Keratinocyte (primary cell): ENCODE results near the gene ZNF804A. TPM values are rescaled to one million over a fixed set of nuclear protein-coding genes. Genes with fewer than 3 reads are reported as not detected.
"Not testable (repeated sequence)": the region's sequence is repeated elsewhere in the genome, so short reads cannot be mapped to it uniquely, and the experiment has no call there.

Source experiments
- DNase-seq: peaks from one replicate; pipeline ENCODE4 v3.0.0-alpha.2; 2011; ENCODE audit warnings: low read depth, missing footprints, low spot score
- FAIRE-seq: peaks from 2 replicates; lab custom pipeline; 2011; peaks lifted over from hg19 to GRCh38; lab: Jason Lieb, UNC
- H2AFZ ChIP-seq: 2 replicates; pipeline ENCODE4 v1.6.0; 2012; ENCODE audit warnings: low read length, control low read depth, inconsistent platforms; ENCODE audit not compliant: control insufficient read depth
- H3K27ac ChIP-seq: 2 replicates; pipeline ENCODE4 v1.5.1; 2011; ENCODE audit warnings: low read length; ENCODE audit not compliant: control insufficient read depth, insufficient read depth
- H3K27me3 ChIP-seq: 3 replicates; pipeline ENCODE4 v1.6.0; 2011; ENCODE audit warnings: low read length; ENCODE audit not compliant: control insufficient read depth, insufficient read depth; ENCODE audit errors: extremely low read depth
- H3K36me3 ChIP-seq, 2 experiments: 2 replicates in 1 of 2; 3 replicates in 1 of 2; pipeline ENCODE4 v1.5.1; 2011; ENCODE audit warnings: low read length in 2 of 2, mild to moderate bottlenecking in 1 of 2; ENCODE audit not compliant: control insufficient read depth in 2 of 2, insufficient read depth in 2 of 2; ENCODE audit errors: extremely low read depth in 1 of 2
- H3K4me1 ChIP-seq: 3 replicates; pipeline ENCODE4 v1.5.1; 2011; ENCODE audit warnings: low read length; ENCODE audit not compliant: control insufficient read depth, insufficient read depth; ENCODE audit errors: extremely low read depth
- H3K4me2 ChIP-seq: 3 replicates; pipeline ENCODE4 v1.6.0; 2011; ENCODE audit warnings: low read depth, low read length; ENCODE audit not compliant: control insufficient read depth, insufficient read depth; ENCODE audit errors: extremely low read depth
- H3K4me3 ChIP-seq, 3 experiments: fragments of 200-600 bp in 1 of 3; sonication (generic) in 1 of 3; 2 replicates in 2 of 3; 3 replicates in 1 of 3; pipeline ENCODE4 v1.5.1; 2011 to 2016; ENCODE audit warnings: low read length in 3 of 3, mild to moderate bottlenecking in 3 of 3, control low read depth in 2 of 3, inconsistent platforms in 1 of 3, low read depth in 1 of 3, mixed read lengths in 1 of 3, mixed run types in 1 of 3, moderate library complexity in 1 of 3; ENCODE audit not compliant: control insufficient read depth in 2 of 3, insufficient read depth in 2 of 3; ENCODE audit errors: extremely low read depth in 1 of 3
- H3K79me2 ChIP-seq: 2 replicates; pipeline ENCODE4 v1.6.0; 2012; ENCODE audit warnings: low read length; ENCODE audit not compliant: control insufficient read depth, insufficient read depth
- H3K9ac ChIP-seq: 3 replicates; pipeline ENCODE4 v1.6.0; 2011; ENCODE audit warnings: low read length; ENCODE audit not compliant: control insufficient read depth, insufficient read depth; ENCODE audit errors: extremely low read depth
- H3K9me1 ChIP-seq: 3 replicates; pipeline ENCODE4 v1.6.0; 2011; ENCODE audit warnings: low read length; ENCODE audit not compliant: control insufficient read depth, insufficient read depth; ENCODE audit errors: extremely low read depth
- H3K9me3 ChIP-seq: 2 replicates; pipeline ENCODE4 v1.5.1; 2012; ENCODE audit warnings: low read depth, low read length; ENCODE audit not compliant: control insufficient read depth
- H4K20me1 ChIP-seq: 3 replicates; pipeline ENCODE4 v1.6.0; 2011; ENCODE audit warnings: low read length; ENCODE audit not compliant: control insufficient read depth, insufficient read depth; ENCODE audit errors: extremely low read depth
- EZH2 ChIP-seq: IDR thresholded peaks from one replicate; pipeline ENCODE4 v1.6.1; 2012; ENCODE audit warnings: inconsistent platforms, mild to moderate bottlenecking, low read length, moderate library complexity
- dilution Hi-C: fragments of 300-500 bp; cut with MboI; formaldehyde crosslinking; loops from one replicate; pipeline ENCODE4 v1.7.0; 2020; ENCODE audit warnings: low sequenced_read_pairs; ENCODE audit not compliant: extremely low pct_ligation_motif_present
- polyA plus RNA-seq, 5 experiments: library from polyadenylated mRNA; depleted of rRNA in 3 of 5; stranded (reverse) in 3 of 5; stranded (forward) in 1 of 5; unstranded in 1 of 5; fragments of >200 nt; gene quantifications; 1 replicate in 1 of 5; 2 replicates in 3 of 5; 3 replicates in 1 of 5; pipeline versions ENCODE4 v1.2.1 to v1.2.3, GENCODE V29; 2011 to 2012; ENCODE audit warnings: missing spikeins in 2 of 5, low read depth in 1 of 5, low replicate concordance in 1 of 5
- TF ChIP-seq, protein P1 (sequence below), 3 experiments: IDR thresholded peaks in 1 of 3; conservative IDR thresholded peaks in 1 of 3; optimal IDR thresholded peaks in 1 of 3; 2 replicates in 2 of 3; 3 replicates in 1 of 3; pipeline versions ENCODE3 to v1.5.1; 2011; ENCODE audit warnings: low read length in 3 of 3, mild to moderate bottlenecking in 3 of 3, moderate library complexity in 2 of 3, control low read depth in 1 of 3, inconsistent platforms in 1 of 3; ENCODE audit not compliant: insufficient read depth in 2 of 3; ENCODE audit errors: extremely low read depth in 1 of 3

Gene ZNF804A
- polyA plus RNA-seq, 1 donor (not counting 4 experiments of a cell fraction or from before 2014, with no cell fraction given), result 0.08 TPM

GRCh38 chr2:184756161-184756560 lies 157.8 kb downstream of the ZNF804A start:
- no peaks in the 10 kb centered on the region for H3K9me1 ChIP-seq

DNA sequence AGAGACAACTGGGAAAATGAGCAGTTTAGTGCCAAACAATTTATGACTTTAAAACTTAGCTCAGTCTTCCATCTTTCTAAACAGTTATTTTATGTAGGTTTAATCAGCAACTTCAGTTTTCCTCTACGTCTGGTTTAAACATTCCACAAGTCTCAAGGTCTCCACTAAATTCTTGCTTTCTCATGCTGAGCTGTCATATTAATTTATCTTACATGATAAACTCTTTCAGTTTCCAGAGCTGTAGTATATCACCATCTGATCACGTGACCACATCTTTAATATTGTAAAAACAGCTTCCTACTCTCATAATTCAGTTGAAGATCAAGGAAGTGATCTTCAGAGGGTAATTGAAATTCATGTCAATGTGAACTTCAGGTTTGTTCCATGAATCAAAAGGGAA lies 158.6 kb downstream of the ZNF804A start:
- no peaks in the 10 kb centered on the region for H4K20me1 ChIP-seq
- H3K9me3 ChIP-seq, result no peaks in the 10 kb centered on the region
- H3K27me3 ChIP-seq, result no peaks in the 10 kb centered on the region
- FAIRE-seq, result no peak
- no peaks in the 10 kb centered on the region for H3K36me3 ChIP-seq
- DNase-seq, result no peak
- no peaks in the 10 kb centered on the region for H3K79me2 ChIP-seq
- no peak overlapping the region for H3K4me2 ChIP-seq
- no peaks in the 10 kb centered on the region for H3K9me1 ChIP-seq
- H3K27ac ChIP-seq, result no peak overlapping the region
- dilution Hi-C loops, result no loop called here
- no peak overlapping the region for H3K9ac ChIP-seq
- TF ChIP-seq, protein P1, sequence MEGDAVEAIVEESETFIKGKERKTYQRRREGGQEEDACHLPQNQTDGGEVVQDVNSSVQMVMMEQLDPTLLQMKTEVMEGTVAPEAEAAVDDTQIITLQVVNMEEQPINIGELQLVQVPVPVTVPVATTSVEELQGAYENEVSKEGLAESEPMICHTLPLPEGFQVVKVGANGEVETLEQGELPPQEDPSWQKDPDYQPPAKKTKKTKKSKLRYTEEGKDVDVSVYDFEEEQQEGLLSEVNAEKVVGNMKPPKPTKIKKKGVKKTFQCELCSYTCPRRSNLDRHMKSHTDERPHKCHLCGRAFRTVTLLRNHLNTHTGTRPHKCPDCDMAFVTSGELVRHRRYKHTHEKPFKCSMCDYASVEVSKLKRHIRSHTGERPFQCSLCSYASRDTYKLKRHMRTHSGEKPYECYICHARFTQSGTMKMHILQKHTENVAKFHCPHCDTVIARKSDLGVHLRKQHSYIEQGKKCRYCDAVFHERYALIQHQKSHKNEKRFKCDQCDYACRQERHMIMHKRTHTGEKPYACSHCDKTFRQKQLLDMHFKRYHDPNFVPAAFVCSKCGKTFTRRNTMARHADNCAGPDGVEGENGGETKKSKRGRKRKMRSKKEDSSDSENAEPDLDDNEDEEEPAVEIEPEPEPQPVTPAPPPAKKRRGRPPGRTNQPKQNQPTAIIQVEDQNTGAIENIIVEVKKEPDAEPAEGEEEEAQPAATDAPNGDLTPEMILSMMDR (optimal IDR thresholded peaks at IDR 0.05 in 1 of 3, IDR thresholded peaks at IDR 0.05 in 1 of 3, conservative IDR thresholded peaks at IDR 0.05 in 1 of 3; ENCODE audit: extremely low read depth in 1 of 3, insufficient read depth in 2 of 3, low read length in 3 of 3), result no peak
- no peak for TF ChIP-seq EZH2
- no peak overlapping the region for H3K4me3 ChIP-seq
- no peak overlapping the region for H2AFZ ChIP-seq
- no peaks in the 10 kb centered on the region for H3K4me1 ChIP-seq

More at GRCh38 chr2:184756161-184756560, 157.8 kb downstream of the ZNF804A start:
- no peak overlapping the region for H2AFZ ChIP-seq
- no peaks in the 10 kb centered on the region for H3K79me2 ChIP-seq
- FAIRE-seq (no peak), DNase-seq (no peak)
- dilution Hi-C loops, result no loop called here
- no peaks in the 10 kb centered on the region for H3K9me3 ChIP-seq
- H3K4me1 ChIP-seq, result no peaks in the 10 kb centered on the region
- H3K4me3 ChIP-seq, result no peak overlapping the region
- H3K27me3 ChIP-seq, result no peaks in the 10 kb centered on the region
- H3K4me2 ChIP-seq, result no peak overlapping the region
- H3K27ac ChIP-seq, result no peak overlapping the region
- TF ChIP-seq EZH2, result no peak
- TF ChIP-seq, protein P1 (optimal IDR thresholded peaks at IDR 0.05 in 1 of 3, IDR thresholded peaks at IDR 0.05 in 1 of 3, conservative IDR thresholded peaks at IDR 0.05 in 1 of 3; ENCODE audit: extremely low read depth in 1 of 3, insufficient read depth in 2 of 3, low read length in 3 of 3), result no peak
- H4K20me1 ChIP-seq, result no peaks in the 10 kb centered on the region
- no peaks in the 10 kb centered on the region for H3K36me3 ChIP-seq
- H3K9ac ChIP-seq, result no peak overlapping the region

GRCh38 chr2:184759557-184760255 lies 161.4 kb downstream of the ZNF804A start:
- dilution Hi-C loops, H3K79me2 ChIP-seq: not testable (repeated sequence)

More at GRCh38 chr2:184759557-184760255, 161.4 kb downstream of the ZNF804A start:
- not testable (repeated sequence) for H2AFZ ChIP-seq, H3K9me3 ChIP-seq, FAIRE-seq, H3K36me3 ChIP-seq, H3K9me1 ChIP-seq, H3K27me3 ChIP-seq, H3K4me1 ChIP-seq, H3K9ac ChIP-seq, DNase-seq, H4K20me1 ChIP-seq, H3K4me2 ChIP-seq, H3K27ac ChIP-seq, H3K4me3 ChIP-seq
